GM19395 (cell line): ENCODE measurements around the gene ZCCHC2.
A peak's percentile ranks its signal among the peaks of the same experiment; 100 is the strongest.

ENCODE experiments used
- ATAC-seq: cut with Tn5 transposase; IDR thresholded peaks from one replicate; pipeline ENCODE4 v1.9.1; 2021; ENCODE audit warnings: mild to moderate bottlenecking, moderate library complexity; ENCODE audit not compliant: unreplicated experiment

Gene ZCCHC2

GRCh38 chr18:62509779-62510178, 13.0 kb upstream of the ZCCHC2 start:
- ATAC-seq: no peak

- ATAC-seq: no peak
Measured at GRCh38 chr18:62510789-62511188, 12.0 kb upstream of the ZCCHC2 start.

DNA sequence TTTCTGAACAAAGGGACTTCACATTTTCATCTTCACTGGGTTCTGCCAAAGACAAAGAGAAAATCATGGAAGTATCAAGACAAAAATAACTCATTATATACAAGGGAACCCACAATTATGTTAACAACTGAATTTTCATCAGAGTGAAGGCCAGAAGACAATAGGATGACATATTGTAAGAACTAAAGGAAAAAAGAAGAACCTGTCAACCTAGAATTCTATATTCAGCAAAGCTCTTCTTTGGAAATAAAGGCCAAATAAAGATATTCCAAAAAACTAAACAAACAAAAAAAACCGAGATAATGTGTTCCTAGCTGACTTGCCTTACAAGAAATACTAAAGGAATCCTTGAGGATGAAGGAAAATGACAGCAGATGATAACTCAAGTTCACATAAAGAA, 10.3 kb upstream of the ZCCHC2 start:
- ATAC-seq: no peak

DNA sequence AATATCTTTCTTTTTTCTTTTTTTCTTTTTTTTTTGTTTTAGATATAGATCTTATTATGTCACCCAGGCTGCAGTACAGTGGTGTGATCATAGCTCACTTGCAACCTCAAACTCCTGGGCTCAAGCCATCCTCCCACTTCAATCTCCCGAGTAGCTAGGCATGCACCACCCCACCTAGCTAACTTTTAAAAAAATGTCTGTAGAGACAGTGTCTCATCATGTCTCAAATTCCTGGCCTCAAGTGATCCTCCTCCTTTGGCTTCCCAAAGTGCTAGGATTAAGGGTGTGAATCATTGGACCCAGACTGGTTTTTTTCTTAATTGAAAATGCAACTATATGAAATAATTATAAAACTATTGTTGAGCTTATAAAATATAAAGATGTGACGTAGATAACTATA, 9.8 kb upstream of the ZCCHC2 start:
- ATAC-seq: no peak

DNA sequence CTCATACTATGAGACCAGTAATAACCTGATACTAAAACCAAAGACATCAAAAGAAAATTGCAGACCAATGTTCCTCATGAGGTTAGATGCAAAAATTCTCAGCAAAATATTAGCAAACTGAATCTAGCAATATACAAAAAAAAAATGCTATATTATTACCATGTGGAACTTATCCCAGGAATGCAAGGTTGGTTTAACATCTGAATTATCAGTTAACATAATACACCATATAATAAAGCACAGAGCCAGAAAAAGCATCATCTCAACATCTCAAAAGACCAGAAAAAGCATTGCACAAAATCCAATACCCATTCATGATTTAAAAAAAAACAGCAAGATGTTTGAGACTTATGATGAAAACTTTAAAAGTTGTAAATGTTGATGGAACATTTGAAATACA, 8.3 kb upstream of the ZCCHC2 start:
- ATAC-seq: no peak

- no peak for ATAC-seq
Measured at GRCh38 chr18:62516242-62516641, 6.6 kb upstream of the ZCCHC2 start.

GRCh38 chr18:62518460-62519375, 4.1 kb upstream of the ZCCHC2 start:
- no peak for ATAC-seq

DNA sequence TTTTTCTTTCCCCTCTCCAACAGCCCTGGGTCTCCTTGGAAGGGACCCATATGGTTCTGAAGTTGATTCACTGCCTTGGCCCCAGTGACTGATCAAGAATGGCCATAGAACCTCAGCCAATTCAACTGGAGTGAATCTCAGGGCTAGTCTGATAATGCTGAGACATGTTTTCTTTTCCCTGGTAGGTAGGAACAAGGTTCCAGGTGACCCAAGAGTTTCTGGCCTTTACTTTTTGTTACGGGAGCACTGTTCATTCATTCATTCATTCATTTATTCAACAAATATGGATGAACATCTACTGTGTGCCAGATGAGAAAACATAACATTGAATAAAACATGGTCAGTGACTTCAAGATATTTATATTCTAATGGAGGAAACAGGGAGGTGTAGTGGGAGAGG, 3.1 kb upstream of the ZCCHC2 start:
- no peak for ATAC-seq

- ATAC-seq: no peak
Measured at GRCh38 chr18:62521082-62521481, 1.7 kb upstream of the ZCCHC2 start.

DNA sequence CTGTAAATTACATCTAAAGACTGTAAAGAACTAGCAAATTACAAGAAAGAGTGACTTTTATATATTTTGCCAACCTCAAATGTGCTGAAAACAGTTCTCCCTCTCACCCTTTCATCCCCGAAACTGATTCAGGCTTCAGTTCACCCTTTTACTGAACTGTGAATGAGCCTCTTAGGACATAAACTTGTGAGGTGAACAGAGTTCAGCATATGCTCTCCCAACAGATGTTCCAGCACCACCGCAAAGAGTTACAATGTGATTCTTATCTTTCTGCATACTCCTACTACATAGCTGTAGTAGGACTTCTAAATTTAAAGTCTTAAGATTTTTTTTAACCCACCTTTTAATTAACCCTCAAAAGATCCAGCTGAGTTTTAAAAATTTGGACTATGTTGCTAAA, 1.2 kb upstream of the ZCCHC2 start:
- ATAC-seq: no peak

DNA sequence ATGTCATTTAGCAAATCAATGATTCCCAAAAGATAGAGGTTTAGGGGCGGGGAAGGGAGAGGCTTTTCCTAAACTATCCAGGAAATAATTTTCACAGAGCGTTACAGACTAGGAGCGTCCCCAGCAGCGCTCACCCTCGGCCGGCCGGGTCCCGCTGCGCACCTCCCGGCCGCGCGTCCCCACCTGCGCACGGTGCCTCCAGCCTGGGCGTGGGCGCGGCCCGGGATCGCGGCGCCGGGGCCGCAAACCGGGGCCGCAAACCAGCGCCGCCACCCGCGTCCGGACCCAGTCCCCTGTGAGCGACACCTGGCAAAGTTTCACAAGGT, 684 bp upstream of the ZCCHC2 start:
- ATAC-seq: peak; percentile 12

DNA sequence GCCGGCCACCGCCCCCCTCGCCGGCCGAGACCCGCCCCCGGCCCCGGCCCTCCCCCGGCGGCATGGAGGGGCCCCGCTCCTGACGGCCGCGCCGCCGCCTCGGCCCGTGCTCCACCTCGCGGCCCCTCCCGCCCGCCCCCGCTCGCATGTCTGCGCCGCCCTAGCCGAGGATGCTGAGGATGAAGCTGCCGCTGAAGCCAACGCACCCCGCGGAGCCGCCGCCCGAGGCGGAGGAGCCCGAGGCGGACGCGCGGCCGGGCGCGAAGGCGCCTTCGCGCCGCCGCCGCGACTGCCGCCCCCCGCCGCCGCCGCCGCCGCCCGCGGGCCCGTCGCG, 397 bp downstream of the ZCCHC2 start:
- ATAC-seq: no peak

- no peak for ATAC-seq
Measured at GRCh38 chr18:62523631-62524439, 1.0 kb downstream of the ZCCHC2 start.

GRCh38 chr18:62524440-62525200, 1.8 kb downstream of the ZCCHC2 start:
- no peak for ATAC-seq

DNA sequence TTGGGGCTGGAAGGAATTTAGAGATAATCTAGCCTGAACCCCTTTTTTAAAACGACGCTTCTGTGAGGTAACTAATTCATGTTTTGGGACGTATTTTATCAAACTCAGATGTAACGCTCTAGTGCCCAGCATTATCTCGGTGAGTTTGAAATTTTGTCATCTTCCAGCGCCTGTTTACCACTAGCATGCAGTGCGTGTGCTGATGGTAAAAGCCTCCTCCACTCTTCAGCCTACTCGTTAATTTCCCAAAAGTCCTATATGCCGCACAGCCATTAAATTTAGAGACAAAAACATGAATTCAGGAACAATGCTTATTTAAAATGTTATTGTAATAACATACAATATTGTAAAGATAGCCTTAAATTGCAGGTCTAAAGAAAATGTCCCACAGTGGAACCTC, 2.8 kb downstream of the ZCCHC2 start:
- no peak for ATAC-seq

- peak; percentile 22 for ATAC-seq
Measured at GRCh38 chr18:62526098-62527025, 3.5 kb downstream of the ZCCHC2 start.

DNA sequence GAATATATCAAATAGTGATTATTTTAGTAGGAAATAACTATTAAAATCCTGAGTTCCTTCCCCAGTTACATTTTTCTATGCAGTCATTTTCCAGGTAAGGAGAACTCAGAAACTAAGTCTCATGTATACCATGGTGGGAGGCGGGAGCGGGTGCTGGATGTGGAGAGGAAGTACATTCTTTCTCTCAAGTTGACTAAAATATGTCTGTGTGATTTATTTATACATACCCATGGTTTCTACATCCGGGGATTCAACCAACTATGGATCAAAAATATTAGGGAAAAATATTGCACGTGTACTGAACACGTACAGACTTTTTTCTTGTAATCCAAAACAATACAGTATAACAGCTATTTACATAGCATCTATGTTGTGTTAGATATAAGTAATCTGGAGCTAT, 6.8 kb downstream of the ZCCHC2 start:
- no peak for ATAC-seq

GRCh38 chr18:62531078-62531477, 8.3 kb downstream of the ZCCHC2 start:
- ATAC-seq: no peak

DNA sequence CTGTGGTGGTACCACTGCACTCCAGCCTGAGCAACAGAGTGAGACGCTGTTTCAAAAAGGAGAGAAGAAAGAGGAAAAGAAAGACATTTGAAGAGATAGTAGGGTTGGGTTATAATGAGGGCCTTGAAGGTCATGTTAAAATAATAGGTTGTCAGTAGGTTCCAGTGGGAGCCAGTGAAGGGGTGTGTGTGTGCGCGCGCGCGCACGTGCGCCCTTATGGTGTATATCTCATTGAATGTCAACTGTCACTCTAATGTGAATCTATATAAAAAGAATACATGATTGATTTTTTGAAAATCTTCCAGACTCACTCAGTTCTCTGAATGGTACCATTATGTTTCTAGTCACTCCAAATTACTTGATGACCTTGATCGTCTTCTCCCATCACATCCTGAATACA, 9.1 kb downstream of the ZCCHC2 start:
- ATAC-seq: no peak

DNA sequence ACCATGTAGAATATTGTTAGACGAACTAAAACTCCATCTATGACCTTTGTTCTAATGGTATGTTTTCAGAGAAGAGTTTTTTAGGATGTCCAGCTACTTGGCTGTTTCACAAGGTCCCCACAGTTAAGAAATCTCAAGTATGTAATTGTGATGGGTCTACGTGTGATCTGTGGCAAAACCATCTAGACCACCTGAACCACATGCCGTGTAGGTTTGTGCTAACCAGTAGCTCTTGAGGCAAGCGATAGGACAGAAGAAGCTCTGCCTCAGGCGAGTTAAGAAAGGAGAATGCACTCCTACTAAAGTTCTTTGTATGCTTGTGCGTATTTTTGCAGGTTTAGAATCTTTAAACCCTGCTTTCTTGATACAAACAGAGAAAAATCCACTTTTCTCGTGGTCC, 13.2 kb downstream of the ZCCHC2 start:
- ATAC-seq: no peak
